Activated T-cell treated with anti-CD3 and anti-CD28 coated beads for 4 hours (primary cell): ENCODE results near the gene GVQW3.

Experiments
- DNase-seq: peaks from one replicate; pipeline ENCODE4 v3.0.0-alpha.2; 2020

Gene GVQW3

DNA sequence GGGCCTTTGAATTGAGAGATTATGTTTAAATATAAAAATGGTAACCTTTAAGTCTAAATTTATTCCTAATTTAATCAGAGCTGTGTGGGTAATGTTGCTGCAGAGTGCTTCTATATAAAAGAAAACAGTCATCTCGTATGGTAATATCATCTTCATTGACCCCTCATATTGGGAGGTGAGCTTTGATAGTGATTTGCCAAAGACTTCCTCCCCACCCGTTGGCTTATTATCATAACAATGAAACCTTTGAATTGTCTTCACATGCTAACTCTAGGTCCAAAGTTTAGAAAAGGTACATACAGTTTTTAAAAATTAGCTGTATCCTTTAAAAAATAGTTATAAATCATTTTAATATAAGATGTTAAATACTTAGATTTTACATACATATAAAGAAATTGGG, 67.4 kb downstream of the GVQW3 start:
- no peak for DNase-seq

DNA sequence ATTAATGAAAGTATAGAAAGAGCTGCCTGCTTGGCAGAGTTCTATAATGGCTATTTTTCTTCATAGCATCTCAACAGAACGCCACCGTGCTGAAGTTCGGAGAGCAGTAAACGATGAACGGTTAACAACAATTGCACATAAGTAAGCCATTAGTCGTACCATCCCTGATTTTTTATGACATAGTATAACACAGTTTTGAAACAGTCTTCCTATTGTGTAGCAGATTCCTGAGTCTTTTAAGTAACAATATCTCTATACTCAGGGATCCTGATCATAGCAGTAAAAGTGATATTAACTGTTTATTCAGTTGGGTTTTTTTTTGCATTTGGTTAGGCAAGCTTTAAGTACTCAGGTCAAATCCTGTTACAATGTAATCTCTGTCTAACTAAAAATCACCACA, 72.1 kb downstream of the GVQW3 start:
- DNase-seq: no peak

DNA sequence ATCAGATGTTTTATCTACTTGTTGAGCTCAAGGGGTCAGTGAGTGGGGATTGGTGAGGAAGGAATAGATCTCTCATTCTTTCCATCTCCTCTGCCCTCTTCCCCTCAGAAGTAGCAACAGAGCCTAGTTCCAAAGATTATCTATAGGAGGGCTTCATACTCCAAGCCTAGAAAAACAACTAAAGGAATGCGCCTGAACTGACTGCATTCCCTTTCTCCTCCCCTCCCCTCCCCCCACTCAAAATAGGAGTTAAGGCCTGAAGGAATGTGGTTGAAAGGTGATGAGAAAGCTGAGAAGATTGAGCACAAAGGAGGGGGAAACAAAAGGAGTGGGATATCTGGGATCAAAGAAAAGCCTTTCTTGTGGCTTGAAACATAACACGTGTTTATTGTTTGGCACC, 74.2 kb downstream of the GVQW3 start:
- no peak for DNase-seq

DNA sequence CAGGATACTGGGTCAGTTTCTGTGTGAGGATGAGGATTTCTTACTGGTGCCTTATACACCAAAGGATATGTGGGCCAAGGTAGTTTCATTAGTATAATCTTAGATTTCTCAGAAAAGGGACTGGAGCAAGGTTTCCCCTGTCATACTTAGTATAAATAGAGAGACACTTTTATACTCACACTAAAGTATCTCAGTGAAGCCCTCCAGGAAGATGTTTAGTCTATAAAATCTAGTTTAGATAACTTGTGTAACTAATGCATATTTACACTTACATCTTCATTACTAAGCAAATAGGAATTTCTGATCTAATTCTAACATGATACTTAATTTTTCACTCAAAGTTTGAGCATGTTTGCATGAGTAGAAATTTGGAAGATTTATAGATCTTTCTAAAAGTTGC, 74.8 kb downstream of the GVQW3 start:
- DNase-seq: no peak

DNA sequence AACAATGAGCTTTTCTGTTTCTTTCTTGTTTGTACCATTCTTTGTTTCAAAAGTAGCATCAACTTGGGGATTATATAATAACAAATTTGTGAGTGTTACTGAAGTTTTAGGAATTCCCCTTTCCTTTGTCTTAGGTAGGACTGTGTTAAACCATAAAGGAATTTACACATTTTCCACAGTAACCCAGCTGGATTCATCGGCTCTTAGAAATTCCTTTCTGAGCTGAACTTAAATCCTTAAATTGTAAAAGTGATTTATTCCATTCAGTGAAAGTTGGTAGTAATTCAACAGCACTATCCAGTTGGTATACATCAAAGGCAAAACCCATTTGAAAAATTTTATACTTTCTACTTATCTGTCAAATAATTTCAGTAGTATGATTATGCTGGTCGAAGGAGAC, 75.4 kb downstream of the GVQW3 start:
- no peak for DNase-seq
